Esophagus muscularis mucosa (tissue), 4 donors: ENCODE measurements around the gene CUL3. TPM values are rescaled to one million over a fixed set of nuclear protein-coding genes. Genes with fewer than 3 reads are reported as not detected.

Experiments used
- DNase-seq: peaks from one replicate; pipeline ENCODE4 v3.0.0-alpha.2; 2017; ENCODE audit errors: extremely low spot score
- H3K27ac ChIP-seq, 4 donors: fragments of 200-600 bp; sonication (generic); replicated peaks in 1 of 4; 1 replicate in 3 of 4; 2 replicates in 1 of 4; pipeline ENCODE4 v1.5.1; 2016 to 2019; ENCODE audit warnings: mild to moderate bottlenecking in 1 of 4
- H3K27me3 ChIP-seq, 4 donors: fragments of 200-600 bp; sonication (generic); one replicate each; pipeline versions ENCODE4 v1.5.1 to v1.6.0; 2016 to 2019
- H3K36me3 ChIP-seq, 4 donors: fragments of 200-600 bp; sonication (generic); one replicate each; pipeline ENCODE4 v1.5.1; 2016 to 2019
- H3K4me1 ChIP-seq, 4 donors: fragments of 200-600 bp; sonication (generic); one replicate each; pipeline ENCODE4 v1.5.1; 2016 to 2019
- H3K4me3 ChIP-seq, 4 donors: fragments of 200-600 bp; sonication (generic); 1 replicate in 2 of 4; 2 replicates in 2 of 4; pipeline ENCODE4 v1.5.1; 2016 to 2019; ENCODE audit warnings: mild to moderate bottlenecking in 4 of 4, moderate library complexity in 1 of 4
- H3K9me3 ChIP-seq, 4 donors: fragments of 200-600 bp; sonication (generic); 1 replicate in 3 of 4; 2 replicates in 1 of 4; pipeline ENCODE4 v1.5.1; 2016 to 2019
- EP300 ChIP-seq: sonication (generic); formaldehyde crosslinking; IDR thresholded peaks from one replicate; pipeline ENCODE4 v1.6.1; 2017; ENCODE audit warnings: antibody characterized with exemption
- POLR2A ChIP-seq: fragments of 450-650 bp; IDR thresholded peaks from one replicate; pipeline ENCODE4 v1.6.1; 2017; ENCODE audit warnings: antibody characterized with exemption, moderate library complexity, mild to moderate bottlenecking, low read depth
- POLR2AphosphoS5 ChIP-seq, 2 donors: sonication (generic); formaldehyde crosslinking; IDR thresholded peaks; one replicate each; pipeline ENCODE4 v1.6.1; 2017; ENCODE audit warnings: antibody characterized with exemption in 2 of 2
- WGBS: methylation state at CpG from one replicate; pipeline ENCODE4 v1.1.5; 2018; 5-methylcytosine and 5-hydroxymethylcytosine counted together
- intact Hi-C: fragments of 100-400 bp; cut with DNase I; formaldehyde crosslinking; loops from one replicate; pipeline ENCODE4 v1.15.1; 2023
- total RNA-seq, 4 donors: library from RNA; depleted of rRNA; stranded (reverse); fragments of >200 nt; gene quantifications; one replicate each; pipeline versions ENCODE4 v1.1.0 to v1.2.1, GENCODE V29; 2016
- TF ChIP-seq, protein P1 (sequence below), 3 experiments: fragments of 200-600 bp in 2 of 3; fragments of 450-650 bp in 1 of 3; sonication (generic) in 2 of 3; IDR thresholded peaks; one replicate each; pipeline ENCODE4 v1.5.1; 2017 to 2019; ENCODE audit warnings: antibody characterized with exemption in 3 of 3, mild to moderate bottlenecking in 2 of 3, moderate library complexity in 1 of 3

Gene CUL3
- total RNA-seq, 4 donors from 2014 or later: 50.9 to 66.4 (median 59.7) TPM

DNA sequence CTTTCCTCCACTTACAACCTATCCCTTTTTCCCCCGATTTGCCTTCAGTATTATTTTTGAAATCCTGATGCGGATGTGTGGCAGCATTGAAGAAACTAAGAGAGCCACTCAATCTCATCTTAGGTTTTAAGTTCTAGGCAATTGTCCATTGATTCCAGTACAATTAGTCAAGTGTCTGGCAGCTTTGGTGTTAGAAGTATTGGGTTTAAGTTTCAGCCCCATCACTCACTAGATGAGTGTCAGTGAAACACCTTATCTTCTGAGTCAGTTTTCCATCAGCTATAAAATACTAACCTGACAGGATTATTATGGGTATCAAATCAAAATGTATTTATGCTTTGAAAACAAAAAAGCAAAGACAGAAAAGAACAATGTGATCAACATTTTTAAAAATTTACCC, 16.8 kb upstream of the CUL3 start:
- intact Hi-C loops: no loop called here
- H3K27ac ChIP-seq: no peak overlapping the region
- no peaks in the 10 kb centered on the region for H3K9me3 ChIP-seq
- 92% methylated on average over 2 of the region's 2 CpGs for WGBS
- TF ChIP-seq, protein P1, sequence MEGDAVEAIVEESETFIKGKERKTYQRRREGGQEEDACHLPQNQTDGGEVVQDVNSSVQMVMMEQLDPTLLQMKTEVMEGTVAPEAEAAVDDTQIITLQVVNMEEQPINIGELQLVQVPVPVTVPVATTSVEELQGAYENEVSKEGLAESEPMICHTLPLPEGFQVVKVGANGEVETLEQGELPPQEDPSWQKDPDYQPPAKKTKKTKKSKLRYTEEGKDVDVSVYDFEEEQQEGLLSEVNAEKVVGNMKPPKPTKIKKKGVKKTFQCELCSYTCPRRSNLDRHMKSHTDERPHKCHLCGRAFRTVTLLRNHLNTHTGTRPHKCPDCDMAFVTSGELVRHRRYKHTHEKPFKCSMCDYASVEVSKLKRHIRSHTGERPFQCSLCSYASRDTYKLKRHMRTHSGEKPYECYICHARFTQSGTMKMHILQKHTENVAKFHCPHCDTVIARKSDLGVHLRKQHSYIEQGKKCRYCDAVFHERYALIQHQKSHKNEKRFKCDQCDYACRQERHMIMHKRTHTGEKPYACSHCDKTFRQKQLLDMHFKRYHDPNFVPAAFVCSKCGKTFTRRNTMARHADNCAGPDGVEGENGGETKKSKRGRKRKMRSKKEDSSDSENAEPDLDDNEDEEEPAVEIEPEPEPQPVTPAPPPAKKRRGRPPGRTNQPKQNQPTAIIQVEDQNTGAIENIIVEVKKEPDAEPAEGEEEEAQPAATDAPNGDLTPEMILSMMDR (IDR thresholded peaks at IDR 0.05): no peak
- TF ChIP-seq POLR2AphosphoS5 (IDR thresholded peaks at IDR 0.05): no peak
- no peak for TF ChIP-seq EP300
- H3K4me3 ChIP-seq: no peak overlapping the region
- H3K27me3 ChIP-seq: no peaks in the 10 kb centered on the region
- DNase-seq: no peak
- no peaks in the 10 kb centered on the region for H3K36me3 ChIP-seq
- no peaks in the 10 kb centered on the region for H3K4me1 ChIP-seq

DNA sequence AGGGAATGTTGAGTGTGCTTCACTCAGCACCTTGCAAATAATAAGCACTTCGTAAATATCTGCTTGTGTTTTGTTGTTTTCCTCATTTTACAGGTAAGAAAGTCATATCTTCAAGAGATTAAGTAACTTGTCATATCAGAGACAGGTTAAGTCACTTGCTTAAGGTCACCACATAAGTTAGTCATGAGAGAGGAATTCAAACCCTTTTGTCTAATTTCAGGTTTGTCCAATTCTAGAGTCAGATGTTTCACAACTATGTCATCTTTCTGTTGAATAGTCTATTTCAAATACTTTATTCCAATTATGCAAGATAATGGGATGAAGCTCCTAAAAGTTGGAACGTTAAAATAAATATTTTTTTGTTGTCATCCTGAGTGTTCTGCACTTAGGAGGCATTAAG, 13.5 kb upstream of the CUL3 start:
- peaks cover 0 to 5% (median 0%) of the 10 kb centered on the region in 4 donors for H3K27me3 ChIP-seq
- no peak for DNase-seq
- WGBS: 86% methylated on average over 2 of the region's 2 CpGs
- no peak overlapping the region for H3K27ac ChIP-seq
- H3K4me1 ChIP-seq: no peaks in the 10 kb centered on the region
- no peaks in the 10 kb centered on the region for H3K36me3 ChIP-seq
- H3K4me3 ChIP-seq: no peak overlapping the region
- H3K9me3 ChIP-seq: no peaks in the 10 kb centered on the region
- TF ChIP-seq POLR2AphosphoS5 (IDR thresholded peaks at IDR 0.05) (no peak), EP300 (no peak), POLR2A (no peak)
- TF ChIP-seq, protein P1 (IDR thresholded peaks at IDR 0.05): no peak
- intact Hi-C loops: no loop called here

DNA sequence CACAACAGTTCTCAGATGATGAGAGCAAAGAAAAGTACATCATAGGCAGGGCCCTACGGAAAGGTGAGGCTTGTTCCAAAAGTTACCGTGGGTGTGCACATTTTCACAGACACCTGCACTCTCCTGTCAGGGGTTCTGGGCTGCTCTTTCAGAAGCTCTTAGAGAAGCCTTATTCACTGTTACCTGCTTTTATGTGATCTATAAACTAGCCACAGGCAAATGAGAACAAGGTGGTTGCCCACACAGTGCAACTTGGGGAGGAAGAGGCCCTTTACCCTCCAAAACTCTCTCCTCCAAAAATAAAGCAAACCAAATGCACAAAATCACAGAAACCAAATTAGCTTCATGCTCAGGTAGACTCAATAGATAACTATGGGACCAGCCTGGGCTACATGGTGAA, 11.1 kb upstream of the CUL3 start:
- Histone ChIP-seq H3K9me3 (no peaks in the 10 kb centered on the region), H3K4me3 (no peak overlapping the region), H3K4me1 (no peaks in the 10 kb centered on the region), H3K36me3 (no peaks in the 10 kb centered on the region), H3K27ac (no peak overlapping the region), H3K27me3 (peaks cover 0 to 5% (median 0%) of the 10 kb centered on the region in 4 donors)
- no peak for DNase-seq
- intact Hi-C loops: no loop called here
- 88% methylated on average over 2 of the region's 2 CpGs for WGBS
- TF ChIP-seq, protein P1 (IDR thresholded peaks at IDR 0.05): no peak
- TF ChIP-seq POLR2A: no peak
- no peak for TF ChIP-seq POLR2AphosphoS5 (IDR thresholded peaks at IDR 0.05)
- no peak for TF ChIP-seq EP300

DNA sequence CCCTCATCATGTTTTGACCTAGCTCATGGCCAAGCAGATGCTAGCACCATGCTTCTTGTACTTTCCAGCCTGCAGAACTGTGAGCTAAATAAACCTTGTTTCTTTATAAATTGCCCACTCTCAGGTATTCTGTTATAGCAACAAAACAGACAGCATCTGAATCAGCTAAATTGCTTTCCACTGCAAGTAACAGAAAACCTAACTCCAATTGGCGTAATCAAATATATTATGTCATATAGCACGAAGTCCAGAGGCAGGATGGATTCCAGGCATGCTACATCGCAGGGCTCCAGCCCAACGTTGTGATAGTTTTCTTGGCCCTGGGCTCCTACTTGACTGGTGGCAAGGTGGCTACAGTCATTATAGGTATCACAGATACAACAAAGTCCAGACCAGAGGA, 10.4 kb upstream of the CUL3 start:
- WGBS: 50% methylated on average over 4 of the region's 4 CpGs
- Histone ChIP-seq H3K4me1 (no peaks in the 10 kb centered on the region), H3K9me3 (no peaks in the 10 kb centered on the region), H3K27me3 (peaks cover 0 to 5% (median 0%) of the 10 kb centered on the region in 4 donors), H3K4me3 (no peak overlapping the region), H3K27ac (no peak overlapping the region), H3K36me3 (no peaks in the 10 kb centered on the region)
- no peak for TF ChIP-seq POLR2A
- no peak for TF ChIP-seq POLR2AphosphoS5 (IDR thresholded peaks at IDR 0.05)
- TF ChIP-seq, protein P1 (IDR thresholded peaks at IDR 0.05): no peak
- no peak for TF ChIP-seq EP300
- intact Hi-C loops: no loop called here
- DNase-seq: no peak

DNA sequence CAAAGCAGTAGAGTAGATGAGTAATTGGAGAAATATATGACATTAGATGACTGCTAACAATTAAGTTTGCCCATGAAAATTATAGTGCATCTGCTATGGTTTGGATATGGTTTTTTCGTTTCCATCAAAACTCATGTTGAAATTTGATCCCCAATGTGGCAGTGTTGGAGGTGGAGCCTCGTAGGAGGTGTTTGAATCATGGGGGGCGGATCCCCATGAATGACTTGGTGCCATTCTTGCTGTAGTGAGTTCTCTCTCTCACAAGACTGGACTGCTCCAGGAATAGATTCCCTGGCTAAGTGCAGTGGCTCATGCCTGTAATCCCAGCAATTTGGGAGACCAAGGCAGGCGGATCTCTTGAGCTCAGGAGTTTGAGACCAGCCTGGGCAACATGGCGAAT, 9.7 kb upstream of the CUL3 start:
- WGBS: 86% methylated on average over 5 of the region's 5 CpGs
- TF ChIP-seq POLR2A (no peak), EP300 (no peak), POLR2AphosphoS5 (IDR thresholded peaks at IDR 0.05) (no peak)
- TF ChIP-seq, protein P1 (IDR thresholded peaks at IDR 0.05): no peak

More for the DNA sequence above, 9.7 kb upstream of the CUL3 start:
- no peaks in the 10 kb centered on the region for H3K4me1 ChIP-seq
- intact Hi-C loops: no loop called here
- H3K9me3 ChIP-seq: no peaks in the 10 kb centered on the region
- peaks cover 0 to 5% (median 0%) of the 10 kb centered on the region in 4 donors for H3K27me3 ChIP-seq
- no peaks in the 10 kb centered on the region for H3K36me3 ChIP-seq
- no peak for DNase-seq
- no peak overlapping the region for H3K27ac ChIP-seq
- H3K4me3 ChIP-seq: no peak overlapping the region
